Heart left ventricle (tissue), 16 donors: ENCODE data around the gene ST7. TPM values are rescaled to one million over a fixed set of nuclear protein-coding genes. Genes with fewer than 3 reads are reported as not detected.
A peak's percentile ranks its signal among the peaks of the same experiment; 100 is the strongest.

Source experiments
- ATAC-seq, 4 donors: fragments of 200-7000 bp; cut with Tn5 transposase; one replicate each; pipeline ENCODE4 v1.9.1; 2020 to 2022; ENCODE audit warnings: moderate library complexity in 4 of 4, mild to moderate bottlenecking in 3 of 4, moderate number of reproducible peaks in 1 of 4
- DNase-seq, 5 donors: peaks; one replicate each; pipeline ENCODE4 v3.0.0-alpha.2; 2020
- H3K27ac ChIP-seq, 12 donors: fragments of 200-600 bp; sonication (generic) in 4 of 12; one replicate each; pipeline versions ENCODE4 v1.5.0 to v1.8.0; 2016 to 2022; ENCODE audit warnings: mild to moderate bottlenecking in 2 of 12
- H3K27me3 ChIP-seq, 9 donors: fragments of 200-600 bp; sonication (generic) in 2 of 9; one replicate each; pipeline versions ENCODE4 v1.5.1 to v1.8.0; 2016 to 2022; ENCODE audit warnings: mild to moderate bottlenecking in 3 of 9
- H3K36me3 ChIP-seq, 9 donors: fragments of 200-600 bp; sonication (generic) in 2 of 9; one replicate each; pipeline versions ENCODE4 v1.5.0 to v1.8.0; 2018 to 2022; ENCODE audit warnings: mild to moderate bottlenecking in 2 of 9
- H3K4me1 ChIP-seq, 12 donors: fragments of 200-600 bp; sonication (generic) in 4 of 12; one replicate each; pipeline versions ENCODE4 v1.5.0 to v1.8.0; 2016 to 2022; ENCODE audit warnings: mild to moderate bottlenecking in 3 of 12
- H3K4me3 ChIP-seq, 12 donors: fragments of 200-600 bp; sonication (generic) in 4 of 12; one replicate each; pipeline versions ENCODE4 v1.5.0 to v1.8.0; 2017 to 2022; ENCODE audit warnings: mild to moderate bottlenecking in 9 of 12, moderate library complexity in 4 of 12
- H3K9me3 ChIP-seq, 12 donors: fragments of 200-600 bp; sonication (generic) in 4 of 12; one replicate each; pipeline versions ENCODE4 v1.5.0 to v1.8.0; 2016 to 2022; ENCODE audit warnings: mild to moderate bottlenecking in 1 of 12
- CTCF ChIP-seq, 12 donors: fragments of 200-600 bp; sonication (generic) in 4 of 12; IDR thresholded peaks; one replicate each; pipeline versions ENCODE4 v1.5.0 to v1.8.0; 2018 to 2022; ENCODE audit warnings: antibody characterized with exemption in 12 of 12, mild to moderate bottlenecking in 5 of 12
- POLR2A ChIP-seq, 2 donors: fragments of 450-650 bp; IDR thresholded peaks; one replicate each; pipeline ENCODE4 v1.6.1; 2017; ENCODE audit warnings: antibody characterized with exemption in 2 of 2, mild to moderate bottlenecking in 2 of 2, moderate library complexity in 2 of 2
- WGBS, 4 donors: extraction: QIAGEN DNeasy Blood & Tissue Kit in 2 of 4; methylation state at CpG; one replicate each; pipeline versions ENCODE4 v1.1.5 to v1.1.7; 2013 to 2018; 5-methylcytosine and 5-hydroxymethylcytosine counted together
- intact Hi-C, 10 donors: fragments of 100-400 bp; cut with DNase I; formaldehyde crosslinking; loops; one replicate each; pipeline versions ENCODE4 v1.11.1 to v1.14.2; 2022
- polyA plus RNA-seq, 2 donors: library from polyadenylated mRNA; stranded (reverse); fragments of 200-250 nt; gene quantifications; one replicate each; pipeline ENCODE4 v1.2.3, GENCODE V29; 2013
- total RNA-seq, 9 donors: library from RNA; depleted of rRNA in 2 of 9; stranded (reverse); fragments of >200 nt in 2 of 9; fragmentation: NEBNext Ultra II Directional in 3 of 9; extraction: Animal tissue kit (Norgen Biotek cat#: 25700) in 3 of 9; gene quantifications; one replicate each; pipeline versions ENCODE4 v1.1.0 to v1.2.4, GENCODE V29; 2016 to 2023
- donor health status: ischemic (EF 13 %, LVEDD 7.1; RV severe dilation, severe dysfunction).
- donor health status: healthy with polysubstance abuse.
- donor health status: DM: no; HTN: yes; CAD: no.
- donor health status: DM: no; HTN: no; CAD: no.
- donor health status: ischemic (EF 25% LVEDD 6.9; RV normal size, moderate dysfunction).
- donor health status: ischemic (EF 25% LVEDD 5.7; RV mildly dilated, moderate dysfunction).
- donor health status: healthy.
- donor health status: DM: yes; HTN: yes; CAD: no.
- donor health status: ischemic (EF 35%, LVEDD 5.7; RV mildly dilated, moderate dysfunction).
- donor health status: nonischemic (EF 11% LVEDD 7.7; RV severe dilation, severe dysfunction).
- donor health status: DM: yes; HTN: yes; CAD: no.
- donor health status: PGD.
- donor health status: ischemic (EF 29% LVEDD 5.4; RV normal size, mild dysfunction).
- donor health status: nonischemic (EF 23%, LVEDD 6.1; RV moderate dilation, normal function).

Gene ST7
- total and polyA plus RNA-seq, 11 donors, result 16.0 to 41.3 (median 25.5) TPM

GRCh38 chr7:117134889-117135552 is 181.7 kb downstream of the ST7 start:
- Histone ChIP-seq H3K4me1 (peaks cover 0 to 33% (median 0%) of the 10 kb centered on the region in 12 donors), H3K36me3 (peaks cover 0 to 81% (median 11%) of the 10 kb centered on the region in 9 donors), H3K4me3 (no peak overlapping the region), H3K9me3 (no peaks in the 10 kb centered on the region), H3K27ac (peak overlapping the region in 1 of 12 donors; percentile 52), H3K27me3 (no peaks in the 10 kb centered on the region)
- TF ChIP-seq CTCF (IDR thresholded peaks at IDR 0.05) (no peak), POLR2A (IDR thresholded peaks at IDR 0.05) (no peak)
- intact Hi-C loops, result no loop called here
- 87 to 94% (median 91%) methylated on average over 2 of the region's 2 CpGs for WGBS, 4 donors
- DNase-seq (no peak), ATAC-seq (no peak)

DNA sequence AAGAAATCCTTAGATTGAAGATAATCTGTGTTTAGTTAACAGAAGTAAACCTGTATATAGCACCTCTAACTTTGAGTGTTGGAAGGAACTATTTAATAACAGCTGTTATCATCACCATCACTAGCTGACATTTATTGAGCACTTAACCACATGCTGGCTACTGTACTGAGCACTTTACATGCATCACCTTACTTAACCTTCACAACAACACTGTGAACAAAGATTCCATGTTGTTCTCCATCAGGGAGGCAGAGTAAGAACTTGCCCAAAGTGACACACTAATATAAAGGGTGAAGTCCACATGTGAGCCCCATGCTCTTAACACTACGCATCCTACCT is 182.2 kb downstream of the ST7 start:
- ATAC-seq (peak in 1 of 4 donors; percentile 34), DNase-seq (no peak)
- Histone ChIP-seq H3K27ac (peak overlapping the region in 1 of 12 donors; percentile 52), H3K4me1 (peaks cover 0 to 36% (median 0%) of the 10 kb centered on the region in 12 donors), H3K36me3 (peaks cover 0 to 82% (median 11%) of the 10 kb centered on the region in 9 donors), H3K27me3 (no peaks in the 10 kb centered on the region), H3K9me3 (no peaks in the 10 kb centered on the region), H3K4me3 (no peak overlapping the region)
- intact Hi-C loops, result no loop called here
- no peak for TF ChIP-seq CTCF (IDR thresholded peaks at IDR 0.05)
- TF ChIP-seq POLR2A (IDR thresholded peaks at IDR 0.05), result no peak
- 91 to 100% (median 97%) methylated on average over 1 of the region's 1 CpG for WGBS, 4 donors

DNA sequence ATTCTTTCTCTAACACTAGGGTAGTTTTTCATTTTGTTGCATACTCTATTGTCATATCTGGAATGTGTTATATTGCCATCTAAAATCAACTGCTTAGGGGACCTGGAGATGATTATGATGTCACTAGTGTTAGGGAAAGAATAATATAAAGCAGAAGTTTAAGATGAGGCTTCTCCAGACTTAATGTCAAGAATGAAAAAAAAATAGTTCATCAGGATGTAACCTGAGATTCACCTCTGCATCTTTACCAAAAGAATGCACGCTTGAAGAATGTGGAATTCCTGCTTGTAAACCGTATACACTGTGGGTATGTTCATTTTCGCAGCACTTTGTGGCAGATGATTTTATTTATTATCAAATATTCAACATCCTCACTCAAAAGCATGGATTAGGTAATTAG is 184.6 kb downstream of the ST7 start:
- ATAC-seq (no peak), DNase-seq (no peak)
- Histone ChIP-seq H3K4me1 (peaks cover 0 to 37% (median 0%) of the 10 kb centered on the region in 12 donors), H3K9me3 (no peaks in the 10 kb centered on the region), H3K27ac (no peak overlapping the region), H3K27me3 (no peaks in the 10 kb centered on the region), H3K36me3 (peaks cover 0 to 70% (median 14%) of the 10 kb centered on the region in 9 donors), H3K4me3 (no peak overlapping the region)
- WGBS, 4 donors, result 88 to 95% (median 92%) methylated on average over 3 of the region's 3 CpGs
- TF ChIP-seq CTCF (IDR thresholded peaks at IDR 0.05) (no peak), POLR2A (IDR thresholded peaks at IDR 0.05) (no peak)
- intact Hi-C loops, result no loop called here

GRCh38 chr7:117138495-117138894 is 185.2 kb downstream of the ST7 start:
- H3K4me1 ChIP-seq, result peaks cover 0 to 42% (median 0%) of the 10 kb centered on the region in 12 donors
- H3K27me3 ChIP-seq, result no peaks in the 10 kb centered on the region
- DNase-seq, result no peak
- peaks cover 0 to 66% (median 14%) of the 10 kb centered on the region in 9 donors for H3K36me3 ChIP-seq
- WGBS, 4 donors, result 92 to 98% (median 94%) methylated on average over 3 of the region's 3 CpGs
- intact Hi-C loops, result no loop called here
- H3K4me3 ChIP-seq, result no peak overlapping the region
- H3K9me3 ChIP-seq, result no peaks in the 10 kb centered on the region
- TF ChIP-seq POLR2A (IDR thresholded peaks at IDR 0.05) (no peak), CTCF (IDR thresholded peaks at IDR 0.05) (no peak)
- ATAC-seq, result no peak
- H3K27ac ChIP-seq, result peak overlapping the region in 1 of 12 donors; percentile 83
